Epidermal melanocyte (primary cell): ENCODE results near the gene ERAS.
"Not testable (repeated sequence)": the region's sequence is repeated elsewhere in the genome, so short reads cannot be mapped to it uniquely, and the experiment has no call there.

Experiments used
- DNase-seq: peaks from one replicate; pipeline ENCODE4 v3.0.0; 2011; ENCODE audit warnings: low spot score; ENCODE audit not compliant: insufficient read length

Gene ERAS

DNA sequence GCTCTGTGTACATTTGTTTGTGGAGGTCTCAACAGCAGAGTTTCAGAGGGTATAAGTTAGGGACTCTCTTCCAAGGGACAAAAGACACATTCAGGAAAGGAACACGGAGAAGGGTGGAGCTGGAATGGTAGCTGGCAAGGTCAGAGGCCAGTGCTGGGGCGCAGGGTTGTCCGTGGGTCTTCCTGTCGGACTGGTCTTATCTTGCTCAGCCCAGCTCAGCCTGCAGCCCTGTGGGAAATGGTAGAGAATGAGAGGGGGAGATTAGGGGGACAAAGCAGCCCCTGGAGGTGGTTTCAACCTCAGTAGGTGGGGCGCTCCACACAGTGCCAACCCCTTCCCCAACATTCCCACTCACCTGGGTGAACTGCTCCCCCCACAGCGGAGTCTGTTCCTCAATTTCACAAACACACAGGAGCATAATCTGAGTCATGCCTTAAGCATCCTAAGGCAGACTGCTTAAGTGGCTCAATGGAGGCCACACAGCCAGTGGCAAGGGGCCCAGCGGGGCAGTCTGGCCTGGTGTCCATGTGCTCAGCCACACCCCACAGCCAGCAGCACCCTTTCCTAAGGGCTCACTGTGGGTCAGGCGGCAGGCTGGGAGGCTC, 31.3 kb upstream of the ERAS start:
- DNase-seq = no peak

GRCh38 chrX:48798318-48798717, 28.0 kb upstream of the ERAS start:
- no peak for DNase-seq

DNA sequence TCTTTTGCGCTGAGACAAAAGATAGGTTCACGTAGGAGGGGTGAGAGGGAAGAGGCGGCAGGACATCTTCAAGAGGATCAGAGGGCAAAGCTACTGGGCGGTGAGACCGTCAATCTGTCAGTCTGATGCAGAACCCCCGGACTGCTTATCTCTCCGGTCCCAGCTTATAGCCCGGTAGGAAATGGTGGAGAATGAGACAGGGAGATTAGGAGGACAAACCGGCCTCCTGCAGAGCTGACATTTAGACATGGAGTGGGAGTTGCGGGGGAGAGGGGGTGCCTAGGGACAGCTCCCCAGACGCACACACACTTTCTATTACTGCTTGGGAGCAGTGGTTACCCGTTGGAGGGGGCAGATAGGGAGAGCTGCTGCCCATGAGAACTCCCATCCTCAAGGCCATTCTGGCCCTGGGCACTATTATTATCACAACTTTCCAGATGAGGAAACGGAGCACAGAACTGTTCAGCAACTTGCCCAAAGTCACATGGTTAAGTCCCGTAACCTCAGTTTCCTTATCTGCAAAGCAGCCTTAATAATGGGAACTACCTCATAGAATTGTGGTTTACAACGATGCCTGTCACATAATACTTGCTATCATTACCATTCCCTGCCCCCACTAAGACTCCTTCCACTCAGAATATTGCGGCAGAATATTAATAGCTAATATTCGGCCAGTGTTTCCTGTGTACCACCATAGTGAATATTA, 25.6 kb upstream of the ERAS start:
- DNase-seq = no peak

DNA sequence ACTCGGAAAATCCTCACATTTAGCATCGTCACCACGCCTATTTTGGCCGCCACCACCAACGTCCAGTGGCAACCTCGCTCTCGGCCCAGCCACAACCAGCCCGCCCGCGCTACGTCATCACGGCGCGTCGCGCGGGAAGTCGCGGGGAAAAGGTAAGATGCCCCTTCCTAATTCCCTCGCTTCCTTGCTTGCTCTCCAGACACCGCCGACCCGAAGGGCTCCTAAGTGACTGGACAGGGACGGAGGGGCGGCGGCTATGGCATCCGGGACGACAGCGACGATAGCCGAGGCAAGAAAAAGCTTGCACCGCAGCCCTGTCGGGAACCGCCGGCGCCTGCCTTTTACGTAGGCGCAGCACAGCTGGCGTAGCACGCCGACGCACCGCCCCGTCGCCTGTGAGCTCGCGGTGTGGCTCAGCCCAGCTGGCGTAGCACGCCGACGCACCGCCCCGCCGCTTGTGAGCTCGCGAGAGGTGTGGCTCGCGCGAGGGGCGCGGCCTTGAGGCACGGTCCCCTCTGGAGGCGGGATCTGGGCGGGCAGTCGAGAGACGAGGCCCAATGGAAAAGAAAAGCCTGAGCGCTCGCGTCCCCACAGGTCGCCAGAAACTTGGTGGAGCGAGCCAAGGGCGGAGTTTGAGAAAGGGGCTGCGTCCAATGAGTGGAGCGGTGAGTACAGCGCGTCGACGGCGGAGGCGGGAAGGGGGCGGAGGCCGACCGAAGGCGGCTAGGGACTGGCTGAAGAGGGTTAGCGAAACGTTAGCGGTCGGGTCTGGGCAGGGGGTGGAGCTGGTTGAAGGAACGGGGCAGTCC, 24.8 kb upstream of the ERAS start, which contains the start of gene HDAC6:
Gene HDAC6 (plus strand): TSS at position 788 of the 809 bp plus-strand sequence. CDS start 626 bp downstream, outside the sequence.
- peak; percentile 63 for DNase-seq

DNA sequence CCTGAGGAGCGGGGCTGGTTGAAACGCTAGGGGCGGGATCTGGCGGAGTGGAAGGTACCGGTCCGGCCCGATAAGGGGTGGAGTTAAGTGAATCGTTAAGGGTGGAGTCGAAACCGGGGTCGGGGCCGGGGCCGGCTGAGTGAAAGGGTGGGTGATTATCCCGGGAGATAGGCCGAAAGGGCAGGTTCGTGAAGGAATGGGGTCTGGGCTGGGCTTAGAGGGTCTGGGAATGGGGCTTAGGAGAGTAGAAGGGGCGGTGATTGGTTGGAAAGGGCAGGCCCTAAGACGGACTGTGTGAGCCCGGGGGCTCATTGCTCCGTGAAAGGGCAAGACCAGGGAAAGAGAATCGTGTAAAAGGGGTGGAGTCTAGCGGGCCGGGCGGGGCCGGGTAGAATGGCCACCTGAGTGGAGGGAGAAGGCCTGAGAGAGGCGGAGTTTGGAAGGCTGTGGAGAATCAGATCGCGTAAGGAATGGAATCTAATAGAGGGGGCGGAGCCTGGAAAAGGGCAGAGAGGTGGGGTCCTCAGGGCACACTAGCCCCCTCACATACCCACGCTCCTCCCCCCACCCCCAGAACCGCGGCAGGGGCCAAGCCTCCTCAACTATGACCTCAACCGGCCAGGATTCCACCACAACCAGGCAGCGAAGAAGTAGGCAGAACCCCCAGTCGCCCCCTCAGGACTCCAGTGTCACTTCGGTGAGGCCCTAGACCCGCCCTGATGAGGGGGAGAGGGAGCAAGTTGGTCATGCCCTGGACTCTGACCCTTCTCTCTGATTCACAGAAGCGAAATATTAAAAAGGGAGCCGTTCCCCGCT, 24.0 kb upstream of the ERAS start:
- peak; percentile 73 for DNase-seq

- DNase-seq = no peak
These were observed 23.5 kb upstream of the ERAS start for GRCh38 chrX:48802905-48803200.

DNA sequence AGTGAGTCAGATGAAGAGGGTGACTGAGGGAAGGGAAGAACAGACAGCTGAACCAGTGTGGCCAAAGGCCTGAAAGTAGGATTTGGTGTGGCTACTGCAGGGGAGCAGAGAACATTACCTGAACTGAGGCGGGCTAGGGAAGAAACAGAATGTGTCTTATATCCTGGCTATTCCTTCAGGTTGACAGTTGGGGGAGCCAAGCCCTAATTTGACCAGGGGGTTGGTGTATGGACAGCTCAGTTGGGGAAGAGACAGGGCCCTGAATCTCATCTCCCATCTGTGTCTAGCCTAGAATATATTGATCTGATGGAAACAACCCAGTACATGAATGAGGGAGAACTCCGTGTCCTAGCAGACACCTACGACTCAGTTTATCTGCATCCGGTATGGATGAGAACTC, 20.2 kb upstream of the ERAS start:
- DNase-seq = no peak

DNA sequence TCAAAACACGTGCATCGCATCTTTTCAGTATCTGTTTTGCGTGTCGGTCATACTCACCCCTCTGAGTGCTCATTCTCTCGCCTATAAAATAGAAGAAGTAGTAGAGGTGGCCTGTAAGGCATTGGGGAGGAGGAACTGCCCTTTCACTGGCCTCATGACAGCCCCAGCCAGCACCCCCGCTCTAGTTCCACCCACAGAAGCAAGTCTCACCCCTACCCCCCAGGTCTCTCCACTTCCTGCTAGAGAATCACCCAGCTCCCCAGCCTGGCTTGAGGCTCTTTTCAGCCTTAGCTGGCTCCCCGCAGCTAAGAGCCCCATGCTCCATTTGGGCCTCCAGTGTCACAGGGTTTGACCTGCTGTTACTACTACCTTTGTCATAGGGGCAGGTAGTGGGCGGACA, 12.7 kb upstream of the ERAS start:
- DNase-seq = no peak

DNA sequence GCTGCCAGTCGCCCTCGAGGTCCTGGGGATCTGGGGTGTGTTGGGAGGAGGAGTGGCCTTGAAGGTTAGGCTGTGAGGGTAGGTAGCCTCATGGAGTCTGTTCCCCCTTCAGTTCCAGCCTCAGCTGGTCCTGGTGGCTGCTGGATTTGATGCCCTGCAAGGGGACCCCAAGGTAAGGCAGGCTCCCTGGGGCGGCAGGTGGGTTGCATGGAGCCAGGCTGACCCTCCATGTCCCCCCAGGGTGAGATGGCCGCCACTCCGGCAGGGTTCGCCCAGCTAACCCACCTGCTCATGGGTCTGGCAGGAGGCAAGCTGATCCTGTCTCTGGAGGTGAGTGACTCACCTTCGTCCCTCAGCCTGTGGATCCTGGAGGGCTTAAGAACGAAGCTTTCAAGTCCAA, 11.6 kb upstream of the ERAS start:
- no peak for DNase-seq

- no peak for DNase-seq
These were observed 11.0 kb upstream of the ERAS start for GRCh38 chrX:48815266-48815665.

- DNase-seq = no peak
These were observed 10.1 kb upstream of the ERAS start for GRCh38 chrX:48816014-48816810.

DNA sequence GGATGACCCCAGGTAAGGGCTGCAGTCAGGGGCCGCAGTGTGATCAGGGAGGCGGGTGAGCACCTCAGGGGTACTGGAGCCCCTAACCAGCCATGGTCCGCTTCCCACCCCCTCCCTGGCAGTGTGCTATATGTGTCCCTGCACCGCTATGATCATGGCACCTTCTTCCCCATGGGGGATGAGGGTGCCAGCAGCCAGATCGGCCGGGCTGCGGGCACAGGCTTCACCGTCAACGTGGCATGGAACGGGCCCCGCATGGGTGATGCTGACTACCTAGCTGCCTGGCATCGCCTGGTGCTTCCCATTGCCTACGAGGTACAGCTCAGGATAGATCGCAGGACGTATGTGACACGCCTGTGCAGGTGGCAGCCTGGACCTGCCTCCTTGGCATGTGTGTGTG, 8.2 kb upstream of the ERAS start:
- DNase-seq = no peak

DNA sequence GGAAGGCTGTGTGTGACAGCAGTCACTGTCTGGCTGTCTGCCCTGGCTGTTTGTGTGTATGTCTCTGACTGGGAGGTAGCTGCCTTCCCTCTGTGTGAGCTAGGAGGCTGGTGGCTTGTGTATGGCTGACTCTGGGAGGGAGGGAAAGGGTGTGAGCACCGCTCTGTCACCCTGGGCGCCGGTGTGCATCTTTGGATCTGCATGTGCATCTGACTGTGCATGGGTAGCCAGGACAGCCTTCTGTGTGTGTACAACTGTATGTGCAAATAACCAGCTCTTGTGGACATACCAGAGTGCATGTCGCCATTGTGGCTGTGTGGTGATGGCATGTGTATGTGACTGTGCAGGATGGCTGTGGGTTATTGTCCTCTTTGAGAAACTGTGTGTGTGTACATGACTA, 7.4 kb upstream of the ERAS start:
- no peak for DNase-seq

GRCh38 chrX:48819394-48819793, 6.9 kb upstream of the ERAS start:
- not testable (repeated sequence) for DNase-seq

GRCh38 chrX:48823053-48823452, 3.3 kb upstream of the ERAS start:
- no peak for DNase-seq

GRCh38 chrX:48824066-48824465, 2.2 kb upstream of the ERAS start:
- DNase-seq = no peak

DNA sequence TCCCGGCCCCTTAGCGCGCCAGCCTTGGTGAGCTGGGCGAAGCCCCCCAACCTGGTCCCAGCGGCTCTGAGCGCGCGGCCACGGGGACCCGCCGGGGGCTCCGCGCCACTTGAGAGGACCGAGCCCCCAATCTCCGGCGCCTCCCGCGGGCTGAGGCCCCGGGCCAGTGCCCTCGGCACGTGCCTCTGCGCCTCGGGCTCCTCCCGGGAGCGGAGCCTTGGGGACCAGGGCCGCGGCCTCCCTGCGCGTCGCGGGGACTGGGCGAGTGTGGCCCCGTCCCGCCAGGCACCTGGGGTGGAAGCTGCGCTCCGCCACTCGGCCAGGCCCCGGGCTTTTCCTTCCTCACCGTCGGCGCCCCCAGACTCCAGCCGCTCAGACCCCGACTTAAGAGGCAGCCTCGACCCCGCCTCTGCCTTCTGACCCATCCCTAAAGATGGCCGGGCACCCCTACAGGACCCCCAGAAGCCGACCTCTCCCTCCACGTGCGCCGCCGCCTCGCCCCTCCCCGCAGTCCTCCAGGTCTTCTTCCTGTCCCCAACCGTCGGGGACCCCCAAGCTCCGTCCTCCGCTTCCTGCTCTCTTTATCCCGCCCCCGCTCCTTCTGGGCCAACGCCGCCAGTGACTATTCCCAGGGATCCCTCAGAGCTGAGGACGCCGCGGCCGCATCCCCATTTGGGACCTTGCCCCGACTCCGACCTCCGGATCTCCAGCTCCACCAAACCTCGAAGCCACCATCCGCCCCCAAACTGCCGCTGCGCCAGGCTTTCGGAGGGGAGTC, 752 bp downstream of the ERAS start:
- no peak for DNase-seq

DNA sequence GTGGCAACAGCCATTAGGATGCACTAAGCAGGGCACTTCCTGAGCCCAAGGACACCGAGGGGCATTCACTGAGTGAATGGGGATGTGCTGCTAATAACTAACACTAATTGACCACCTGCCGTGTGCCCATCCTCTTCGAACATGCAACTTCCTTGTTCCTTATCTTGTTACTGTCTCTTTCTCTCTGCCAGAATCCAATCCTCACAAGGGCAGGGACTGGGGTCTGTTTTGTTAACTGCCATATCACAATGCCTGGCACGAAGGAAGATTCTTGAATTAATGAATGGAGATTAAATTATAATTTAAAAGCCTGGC, 1.3 kb downstream of the ERAS start:
- no peak for DNase-seq

- no peak for DNase-seq
These were observed 2.9 kb downstream of the ERAS start for GRCh38 chrX:48829016-48829735.
